RCC 7860 (cell line): Measurements from ENCODE around the gene SMPD2.
"Not testable (repeated sequence)": the region's sequence is repeated elsewhere in the genome, so short reads cannot be mapped to it uniquely, and the experiment has no call there.

Experiments
- DNase-seq: peaks from one replicate; pipeline ENCODE4 v3.0.0-alpha.2; 2015; ENCODE audit warnings: low spot score
- FAIRE-seq: peaks from 2 replicates; lab custom pipeline; 2012; peaks lifted over from hg19 to GRCh38; lab: Jason Lieb, UNC

The SMPD2 gene

GRCh38 chr6:109460161-109460829 lies 19.8 kb downstream of the SMPD2 start:
- FAIRE-seq, result no peak
- no peak for DNase-seq

- not testable (repeated sequence) for DNase-seq, FAIRE-seq
These were observed 20.7 kb downstream of the SMPD2 start for GRCh38 chr6:109461205-109461604.

- DNase-seq (no peak), FAIRE-seq (no peak)
These were observed 21.4 kb downstream of the SMPD2 start for GRCh38 chr6:109461733-109462526.

- DNase-seq (no peak), FAIRE-seq (no peak)
These were observed 25.2 kb downstream of the SMPD2 start for GRCh38 chr6:109465772-109466171.

GRCh38 chr6:109466212-109466923 lies 25.8 kb downstream of the SMPD2 start:
- no peak for FAIRE-seq
- no peak for DNase-seq

GRCh38 chr6:109467696-109468095 lies 27.2 kb downstream of the SMPD2 start:
- FAIRE-seq, result no peak
- DNase-seq, result no peak

- DNase-seq (no peak), FAIRE-seq (no peak)
These were observed 29.2 kb downstream of the SMPD2 start for GRCh38 chr6:109469591-109470189.

GRCh38 chr6:109471105-109471810 lies 30.7 kb downstream of the SMPD2 start:
- no peak for DNase-seq
- FAIRE-seq, result no peak

GRCh38 chr6:109472132-109472995 lies 31.8 kb downstream of the SMPD2 start:
- FAIRE-seq (no peak), DNase-seq (no peak)

- DNase-seq (no peak), FAIRE-seq (no peak)
These were observed 32.6 kb downstream of the SMPD2 start for GRCh38 chr6:109473120-109473519.

- DNase-seq (no peak), FAIRE-seq (no peak)
These were observed 34.5 kb downstream of the SMPD2 start for GRCh38 chr6:109474995-109475394.

- FAIRE-seq, result no peak
- DNase-seq, result no peak
These were observed 35.1 kb downstream of the SMPD2 start for GRCh38 chr6:109475625-109476024.

- no peak for FAIRE-seq
These were observed 36.7 kb downstream of the SMPD2 start for GRCh38 chr6:109477184-109477583.

GRCh38 chr6:109477725-109478124 lies 37.2 kb downstream of the SMPD2 start:
- FAIRE-seq, result no peak

More at GRCh38 chr6:109477184-109477583, 36.7 kb downstream of the SMPD2 start:
- no peak for DNase-seq

GRCh38 chr6:109478222-109478805 lies 37.8 kb downstream of the SMPD2 start:
- no peak for DNase-seq
- no peak for FAIRE-seq

More at GRCh38 chr6:109477725-109478124, 37.2 kb downstream of the SMPD2 start:
- DNase-seq, result peak; percentile 14

GRCh38 chr6:109478841-109479624 lies 38.5 kb downstream of the SMPD2 start:
- DNase-seq (no peak), FAIRE-seq (no peak)

GRCh38 chr6:109480993-109481480 lies 40.5 kb downstream of the SMPD2 start:
- no peak for FAIRE-seq
- no peak for DNase-seq
